AG10803 (cell line): ENCODE data around the gene JCHAIN.
A peak's percentile ranks its signal among the peaks of the same experiment; 100 is the strongest.

ENCODE experiments used
- DNase-seq: peaks from one replicate; pipeline ENCODE4 v3.0.0; 2010; ENCODE audit warnings: low read depth
- H3K4me3 ChIP-seq: 2 replicates; pipeline ENCODE4 v1.5.1; 2011; ENCODE audit warnings: mild to moderate bottlenecking, low read length, control low read depth
- CTCF ChIP-seq: conservative IDR thresholded peaks from 2 replicates; pipeline ENCODE4 v1.5.1; 2011; ENCODE audit warnings: mild to moderate bottlenecking, low read length, control low read depth, inconsistent platforms

The JCHAIN gene

GRCh38 chr4:70711599-70711998, 45.3 kb upstream of the JCHAIN start:
- H3K4me3 ChIP-seq: no peak overlapping the region
- no peak for DNase-seq
- TF ChIP-seq CTCF: no peak

GRCh38 chr4:70709611-70710205, 43.4 kb upstream of the JCHAIN start:
- no peak for TF ChIP-seq CTCF
- DNase-seq: no peak
- no peak overlapping the region for H3K4me3 ChIP-seq

DNA sequence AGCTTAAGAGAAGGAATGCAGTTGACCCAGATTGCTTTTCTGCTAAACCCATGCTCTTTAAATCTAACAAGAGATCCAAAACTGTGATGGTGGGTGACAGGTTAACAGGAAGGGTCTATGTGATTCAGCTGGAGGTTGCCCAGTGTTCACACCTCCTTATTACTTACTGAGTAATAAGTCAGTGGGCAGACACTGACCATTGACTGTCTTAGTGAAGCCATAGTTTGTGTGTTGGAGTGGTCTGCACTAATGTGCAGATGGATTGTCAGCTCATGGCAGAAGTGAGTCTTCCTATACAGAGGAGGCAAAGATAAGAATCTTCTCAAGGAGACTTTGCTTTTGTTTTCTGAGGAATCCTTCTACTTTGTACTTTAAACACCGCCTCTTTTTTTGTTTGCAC, 40.2 kb upstream of the JCHAIN start:
- peak overlapping the region; percentile 77 for H3K4me3 ChIP-seq
- no peak for TF ChIP-seq CTCF
- no peak for DNase-seq

- no peak for TF ChIP-seq CTCF
- peak overlapping the region; percentile 77 for H3K4me3 ChIP-seq
- DNase-seq: no peak
Observed at GRCh38 chr4:70706044-70706461, 39.7 kb upstream of the JCHAIN start.

DNA sequence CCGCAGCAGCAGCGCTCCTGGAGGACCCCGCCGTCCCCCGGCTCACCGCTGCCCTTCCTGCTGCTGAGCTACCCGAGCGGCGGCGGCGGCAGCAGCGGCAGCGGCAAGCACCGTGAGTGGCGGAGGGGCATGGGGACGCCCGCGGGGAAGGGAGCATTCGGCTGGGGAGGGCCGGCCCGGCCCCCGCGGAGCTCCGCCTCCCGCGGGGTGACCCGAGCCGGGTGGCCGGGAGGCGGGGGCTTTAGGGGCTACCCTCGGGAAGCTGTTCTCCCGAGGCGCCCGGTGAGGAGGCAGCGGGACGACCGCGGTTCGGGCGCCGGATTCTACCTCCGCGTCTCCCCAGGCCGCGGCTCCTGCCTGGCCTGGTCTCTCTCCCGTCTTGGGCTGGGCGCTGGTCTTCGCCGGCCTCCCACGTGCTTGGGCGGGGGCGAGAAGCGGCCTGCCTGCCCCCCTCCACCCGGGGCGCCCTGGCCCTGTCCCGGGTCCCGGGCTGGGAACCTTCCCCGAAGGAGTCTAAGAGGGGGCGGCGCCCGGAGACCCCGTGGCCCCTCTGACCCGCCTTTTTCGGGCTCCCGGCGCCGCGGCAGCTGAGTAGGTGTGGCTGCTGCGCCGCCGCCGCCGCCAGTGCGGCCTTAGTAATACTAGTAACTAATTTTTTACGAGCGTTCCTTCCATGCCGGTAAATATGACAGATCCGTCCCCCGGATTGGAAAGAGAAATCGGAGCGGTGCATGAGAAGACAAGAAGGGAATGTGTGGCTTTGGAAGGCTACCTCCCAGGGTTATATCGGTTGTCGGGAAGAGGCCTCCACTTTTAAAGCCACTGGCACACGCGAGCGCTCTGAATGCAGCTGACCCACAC, 39.1 kb upstream of the JCHAIN start:
- peak overlapping the region; percentile 77 for H3K4me3 ChIP-seq
- TF ChIP-seq CTCF: no peak
- peak; percentile 60 for DNase-seq

- no peak for DNase-seq
- peak overlapping the region; percentile 77 for H3K4me3 ChIP-seq
- no peak for TF ChIP-seq CTCF
Observed at GRCh38 chr4:70704931-70705182, 38.5 kb upstream of the JCHAIN start.
